Measurements from ENCODE around the gene TCEANC.

Gene TCEANC

GRCh38 chrX:13694359-13694758 is 41.4 kb downstream of the TCEANC start:
- DNase-seq, result no peak

- DNase-seq, result no peak
These were observed 42.0 kb downstream of the TCEANC start for GRCh38 chrX:13694983-13695382.

GRCh38 chrX:13695601-13696115 is 42.7 kb downstream of the TCEANC start:
- no peak for DNase-seq

- no peak for DNase-seq
These were observed 44.5 kb downstream of the TCEANC start for GRCh38 chrX:13697455-13697854.

GRCh38 chrX:13697976-13698375 is 45.0 kb downstream of the TCEANC start:
- DNase-seq, result no peak

- no peak for DNase-seq
These were observed 45.5 kb downstream of the TCEANC start for GRCh38 chrX:13698432-13698831.

GRCh38 chrX:13699183-13699826 is 46.4 kb downstream of the TCEANC start:
- no peak for DNase-seq

- DNase-seq, result no peak
These were observed 47.4 kb downstream of the TCEANC start for GRCh38 chrX:13700380-13700779.

GRCh38 chrX:13702111-13702789 is 49.3 kb downstream of the TCEANC start:
- DNase-seq, result no peak

- no peak for DNase-seq
These were observed 50.2 kb downstream of the TCEANC start for GRCh38 chrX:13703135-13703534.

- DNase-seq, result no peak
These were observed 50.6 kb downstream of the TCEANC start for GRCh38 chrX:13703589-13703988.

- no peak for DNase-seq
These were observed 58.2 kb downstream of the TCEANC start for GRCh38 chrX:13711141-13711540.
